HG03108 (cell line): ENCODE data around the gene KIF16B.

Source experiments
- ATAC-seq: cut with Tn5 transposase; IDR thresholded peaks from one replicate; pipeline ENCODE4 v1.9.1; 2021; ENCODE audit warnings: moderate library complexity; ENCODE audit not compliant: unreplicated experiment

Gene KIF16B

GRCh38 chr20:16367948-16368560 lies 205.2 kb downstream of the KIF16B start:
- no peak for ATAC-seq

- ATAC-seq = no peak
Observed at GRCh38 chr20:16366529-16366928, 206.7 kb downstream of the KIF16B start.

- no peak for ATAC-seq
Observed at GRCh38 chr20:16364320-16364687, 208.9 kb downstream of the KIF16B start.

- no peak for ATAC-seq
Observed at GRCh38 chr20:16363506-16364319, 209.5 kb downstream of the KIF16B start.

- ATAC-seq = no peak
Observed at GRCh38 chr20:16362642-16363041, 210.6 kb downstream of the KIF16B start.

GRCh38 chr20:16360668-16361067 lies 212.6 kb downstream of the KIF16B start:
- no peak for ATAC-seq

- no peak for ATAC-seq
Observed at GRCh38 chr20:16353417-16353781, 219.8 kb downstream of the KIF16B start.

- ATAC-seq = no peak
Observed at GRCh38 chr20:16352751-16353416, 220.4 kb downstream of the KIF16B start.

- no peak for ATAC-seq
Observed at GRCh38 chr20:16352321-16352720, 220.9 kb downstream of the KIF16B start.

- no peak for ATAC-seq
Observed at GRCh38 chr20:16351415-16351814, 221.8 kb downstream of the KIF16B start.

- ATAC-seq = no peak
Observed at GRCh38 chr20:16350465-16350864, 222.8 kb downstream of the KIF16B start.

- no peak for ATAC-seq
Observed at GRCh38 chr20:16349523-16350260, 223.6 kb downstream of the KIF16B start.

- ATAC-seq = no peak
Observed at GRCh38 chr20:16346956-16347355, 226.3 kb downstream of the KIF16B start.

GRCh38 chr20:16337707-16338106 lies 235.5 kb downstream of the KIF16B start:
- ATAC-seq = no peak

- ATAC-seq = no peak
Observed at GRCh38 chr20:16327606-16328005, 245.6 kb downstream of the KIF16B start.

- no peak for ATAC-seq
Observed at GRCh38 chr20:16321291-16321690, 252.0 kb downstream of the KIF16B start.

GRCh38 chr20:16317445-16318362 lies 255.5 kb downstream of the KIF16B start:
- no peak for ATAC-seq

GRCh38 chr20:16316513-16316912 lies 256.7 kb downstream of the KIF16B start:
- no peak for ATAC-seq

- ATAC-seq = no peak
Observed at GRCh38 chr20:16314748-16315159, 258.5 kb downstream of the KIF16B start.

- peak; percentile 74 for ATAC-seq
Observed at GRCh38 chr20:16314320-16314719, 258.9 kb downstream of the KIF16B start.
